Small intestine (tissue), 7 donors: ENCODE results near the gene ACAP1. TPM values are rescaled to one million over a fixed set of nuclear protein-coding genes. Genes with fewer than 3 reads are reported as not detected.
A peak's percentile ranks its signal among the peaks of the same experiment; 100 is the strongest.

Source experiments
- DNase-seq, 2 donors: peaks; one replicate each; pipeline versions ENCODE4 v3.0.0 to v3.0.0-alpha.2; 2013
- FAIRE-seq: peaks from 2 replicates; lab custom pipeline; 2012; peaks lifted over from hg19 to GRCh38; lab: Jason Lieb, UNC
- H3K27ac ChIP-seq, 3 donors: one replicate each; pipeline ENCODE4 v1.5.1; 2013; ENCODE audit warnings: low read length in 2 of 3, mild to moderate bottlenecking in 2 of 3, control low read depth in 1 of 3, inconsistent platforms in 1 of 3, low read depth in 1 of 3, moderate library complexity in 1 of 3
- H3K27me3 ChIP-seq, 3 donors: one replicate each; pipeline ENCODE4 v1.6.1; 2013; ENCODE audit warnings: low read length in 3 of 3, inconsistent platforms in 1 of 3; ENCODE audit not compliant: control insufficient read depth in 3 of 3, insufficient read depth in 3 of 3
- H3K36me3 ChIP-seq, 3 donors: one replicate each; pipeline ENCODE4 v1.6.1; 2013; ENCODE audit warnings: low read length in 3 of 3, inconsistent platforms in 1 of 3, low read depth in 1 of 3, mild to moderate bottlenecking in 1 of 3, moderate library complexity in 1 of 3; ENCODE audit not compliant: control insufficient read depth in 3 of 3, insufficient read depth in 2 of 3
- H3K4me1 ChIP-seq, 3 donors: one replicate each; pipeline ENCODE4 v1.6.1; 2013; ENCODE audit warnings: low read length in 2 of 3, inconsistent platforms in 1 of 3, low read depth in 1 of 3, mild to moderate bottlenecking in 1 of 3, moderate library complexity in 1 of 3; ENCODE audit not compliant: control insufficient read depth in 3 of 3, insufficient read depth in 2 of 3
- H3K4me3 ChIP-seq, 3 donors: one replicate each; pipeline ENCODE4 v1.5.1; 2013; ENCODE audit warnings: low read length in 3 of 3, control low read depth in 1 of 3, inconsistent platforms in 1 of 3, low read depth in 1 of 3, mild to moderate bottlenecking in 1 of 3, moderate library complexity in 1 of 3
- H3K9me3 ChIP-seq, 2 donors: one replicate each; pipeline ENCODE4 v1.6.1; 2013; ENCODE audit warnings: low read depth in 1 of 2, low read length in 1 of 2; ENCODE audit not compliant: control insufficient read depth in 2 of 2, insufficient read depth in 1 of 2
- WGBS, 3 donors: extraction: QIAGEN DNeasy Blood & Tissue Kit; methylation state at CpG; one replicate each; pipeline ENCODE4 v1.1.7; 2013; 5-methylcytosine and 5-hydroxymethylcytosine counted together
- polyA plus RNA-seq, 4 donors: library from polyadenylated mRNA; stranded (reverse) in 3 of 4; unstranded in 1 of 4; fragments of 200-250 nt in 3 of 4; fragments of 120-200 nt in 1 of 4; gene quantifications; one replicate each; pipeline versions ENCODE4 v1.2.1 to v1.2.3, GENCODE V29; 2013
- donor health status: healthy with polysubstance abuse.
- donor health status: control.
- donor health status: control.
- donor health status: Bipolar disorder and iron deficiency.
- donor health status: healthy.

Gene ACAP1
- polyA plus RNA-seq, 4 donors = 3.8 to 43.5 (median 8.5) TPM

DNA sequence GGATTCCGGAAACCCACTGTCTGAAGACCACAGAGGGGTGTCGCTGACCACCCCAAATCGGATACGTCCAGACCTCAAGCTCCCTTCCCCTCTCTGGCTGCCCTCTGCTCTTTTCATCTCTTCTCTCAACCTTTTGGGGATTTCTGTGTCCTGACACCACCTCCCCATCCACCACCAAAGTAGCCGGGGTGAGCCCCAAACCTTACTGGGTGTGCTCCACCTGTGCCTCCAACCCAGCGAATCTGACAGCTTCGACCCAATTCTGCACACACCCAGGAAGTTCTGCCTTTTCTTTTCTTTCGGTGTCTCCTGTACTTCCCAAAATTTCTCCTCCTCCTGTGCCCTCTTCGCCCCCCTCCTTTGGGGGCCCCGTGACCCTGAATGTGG lies 16.2 kb downstream of the ACAP1 start:
- H3K9me3 ChIP-seq = no peaks in the 10 kb centered on the region
- H3K27ac ChIP-seq = peak overlapping the region; percentile 74 to 100 (median 91)
- H3K36me3 ChIP-seq = peaks cover 0 to 3% (median 0%) of the 10 kb centered on the region in 3 donors
- H3K4me1 ChIP-seq = peaks cover 0 to 16% (median 12%) of the 10 kb centered on the region in 3 donors
- H3K4me3 ChIP-seq = peak overlapping the region; percentile 56 to 71 (median 57)
- 26 to 29% (median 27%) methylated on average over 10 of the region's 10 CpGs for WGBS, 3 donors
- FAIRE-seq (no peak), DNase-seq (no peak)
- H3K27me3 ChIP-seq = peaks cover 0 to 7% (median 0%) of the 10 kb centered on the region in 3 donors

- Histone ChIP-seq H3K4me1 (peaks cover 0 to 16% (median 12%) of the 10 kb centered on the region in 3 donors), H3K36me3 (peaks cover 0 to 3% (median 0%) of the 10 kb centered on the region in 3 donors), H3K27ac (peak overlapping the region in 1 of 3 donors; percentile 91), H3K9me3 (no peaks in the 10 kb centered on the region), H3K4me3 (peak overlapping the region in 2 of 3 donors; percentile 57 to 71), H3K27me3 (peaks cover 0 to 7% (median 0%) of the 10 kb centered on the region in 3 donors)
- WGBS, 3 donors = 87 to 89% (median 88%) methylated on average over 36 to 37 of the region's 37 CpGs
- DNase-seq (no peak), FAIRE-seq (no peak)
These were observed 16.7 kb downstream of the ACAP1 start for GRCh38 chr17:7352910-7353635.

DNA sequence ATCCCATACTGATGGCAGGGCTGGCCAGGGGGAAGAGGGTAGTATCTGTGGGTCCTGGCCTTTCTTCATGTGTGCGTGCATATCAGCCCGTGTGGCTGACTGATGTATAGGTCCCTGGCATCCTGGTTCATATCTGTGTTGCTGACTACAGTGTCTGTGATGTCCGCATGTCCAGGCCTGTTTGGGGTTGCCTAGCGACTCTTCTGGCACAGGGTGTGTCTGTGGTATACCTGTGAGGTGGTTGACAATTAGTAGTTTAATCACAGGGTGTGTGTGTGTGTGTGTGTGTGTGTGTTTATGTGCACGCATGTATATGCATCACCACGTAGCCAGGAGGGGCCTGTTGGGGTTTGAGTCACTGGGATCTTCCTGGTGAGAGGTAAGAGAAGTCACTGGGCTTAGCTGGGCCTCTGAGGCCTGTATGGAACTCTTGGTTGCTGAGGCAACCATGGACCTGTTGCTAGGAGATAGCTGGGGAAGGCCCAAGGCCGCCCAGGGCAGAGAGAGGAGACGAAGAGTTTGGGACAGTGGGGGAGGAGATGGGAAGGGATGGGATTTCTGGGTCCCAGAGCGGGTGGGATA lies 18.0 kb downstream of the ACAP1 start:
- Histone ChIP-seq H3K27me3 (peaks cover 0 to 8% (median 0%) of the 10 kb centered on the region in 3 donors), H3K27ac (no peak overlapping the region), H3K36me3 (peaks cover 0 to 3% (median 0%) of the 10 kb centered on the region in 3 donors), H3K4me1 (peaks cover 0 to 16% (median 12%) of the 10 kb centered on the region in 3 donors), H3K4me3 (no peak overlapping the region), H3K9me3 (no peaks in the 10 kb centered on the region)
- DNase-seq = no peak
- FAIRE-seq = no peak
- WGBS, 3 donors = 64 to 70% (median 65%) methylated on average over 9 of the region's 9 CpGs

- Histone ChIP-seq H3K4me3 (no peak within 1 kb of the TSS), H3K9me3 (no peaks in the 10 kb centered on the region), H3K27me3 (peaks cover 0 to 10% (median 0%) of the 10 kb centered on the region in 3 donors), H3K4me1 (peaks cover 0 to 9% (median 9%) of the 10 kb centered on the region in 3 donors), H3K36me3 (peaks cover 0 to 3% (median 0%) of the 10 kb centered on the region in 3 donors), H3K27ac (no peak within 1 kb of the TSS)
- no peak for FAIRE-seq
- WGBS, 3 donors = 50 to 77% (median 67%) methylated on average over 8 to 10 of the region's 10 CpGs
- DNase-seq = no peak
These were observed 18.7 kb downstream of the ACAP1 start, which contains the start of gene TMEM95 for GRCh38 chr17:7355053-7355452. Gene TMEM95 (plus strand): TSS chr17:7355156. CDS start chr17:7355205, 49 bp downstream.

- Histone ChIP-seq H3K4me1 (peaks cover 0 to 9% (median 8%) of the 10 kb centered on the region in 3 donors), H3K4me3 (no peak overlapping the region), H3K27ac (no peak overlapping the region), H3K36me3 (peaks cover 0 to 3% (median 0%) of the 10 kb centered on the region in 3 donors), H3K9me3 (no peaks in the 10 kb centered on the region), H3K27me3 (peaks cover 0 to 10% (median 0%) of the 10 kb centered on the region in 3 donors)
- 77 to 86% (median 78%) methylated on average over 6 to 8 of the region's 8 CpGs for WGBS, 3 donors
- no peak for FAIRE-seq
- no peak for DNase-seq
These were observed 19.2 kb downstream of the ACAP1 start for GRCh38 chr17:7355573-7355972.

GRCh38 chr17:7356072-7356549 lies 19.8 kb downstream of the ACAP1 start:
- Histone ChIP-seq H3K9me3 (no peaks in the 10 kb centered on the region), H3K27ac (no peak overlapping the region), H3K4me3 (no peak overlapping the region), H3K36me3 (peaks cover 0 to 3% (median 0%) of the 10 kb centered on the region in 3 donors), H3K27me3 (peaks cover 0 to 10% (median 0%) of the 10 kb centered on the region in 3 donors), H3K4me1 (peaks cover 0 to 9% (median 3%) of the 10 kb centered on the region in 3 donors)
- FAIRE-seq (no peak), DNase-seq (peak; percentile 84 to 90)
- 5 to 10% (median 6%) methylated on average over 12 of the region's 12 CpGs for WGBS, 3 donors

GRCh38 chr17:7356756-7357155 lies 20.4 kb downstream of the ACAP1 start:
- Histone ChIP-seq H3K27me3 (peaks cover 0 to 10% (median 0%) of the 10 kb centered on the region in 3 donors), H3K36me3 (peaks cover 0 to 3% (median 0%) of the 10 kb centered on the region in 3 donors), H3K9me3 (no peaks in the 10 kb centered on the region), H3K4me1 (peaks cover 0 to 9% (median 3%) of the 10 kb centered on the region in 3 donors), H3K27ac (no peak overlapping the region), H3K4me3 (no peak overlapping the region)
- no peak for FAIRE-seq
- WGBS, 3 donors = 65 to 71% (median 71%) methylated on average over 8 of the region's 8 CpGs
- no peak for DNase-seq

- H3K27me3 ChIP-seq = peaks cover 0 to 10% (median 0%) of the 10 kb centered on the region in 3 donors
- H3K36me3 ChIP-seq = peaks cover 0 to 3% (median 0%) of the 10 kb centered on the region in 3 donors
- DNase-seq (no peak), FAIRE-seq (no peak)
- no peak overlapping the region for H3K4me3 ChIP-seq
- no peak overlapping the region for H3K27ac ChIP-seq
- H3K9me3 ChIP-seq = no peaks in the 10 kb centered on the region
- peaks cover 0 to 9% (median 3%) of the 10 kb centered on the region in 3 donors for H3K4me1 ChIP-seq
- WGBS, 3 donors = 63 to 77% (median 72%) methylated on average over 2 of the region's 2 CpGs
These were observed 21.1 kb downstream of the ACAP1 start for GRCh38 chr17:7357381-7357780.
